SK-N-SH treated with all-trans-retinoic acid at 6 μM for 48 hours (cell line): ENCODE measurements around the gene NCMAP.

Experiments used
- ATAC-seq: fragments of 200-7000 bp; cut with Tn5 transposase; 3 replicates; pipeline ENCODE4 v1.9.1; 2020; ENCODE audit warnings: mild to moderate bottlenecking, moderate library complexity
- CREB5 ChIP-seq: fragments of 250-450 bp; sonication (Bioruptor Pico); IDR thresholded peaks from 2 replicates; pipeline ENCODE4 v1.5.1; 2020; ENCODE audit warnings: low read depth, mild to moderate bottlenecking, moderate library complexity
- CSDC2 ChIP-seq: fragments of 250-450 bp; sonication (Bioruptor Pico); IDR thresholded peaks from 2 replicates; pipeline ENCODE4 v1.5.0; 2020; ENCODE audit warnings: mild to moderate bottlenecking, moderate library complexity
- CSRNP3 ChIP-seq: fragments of 250-450 bp; sonication (Bioruptor Pico); IDR thresholded peaks from 2 replicates; pipeline ENCODE4 v1.5.1; 2021; ENCODE audit warnings: mild to moderate bottlenecking, moderate library complexity
- GLIS3 ChIP-seq: fragments of 250-450 bp; sonication (Bioruptor Pico); IDR thresholded peaks from 2 replicates; pipeline ENCODE4 v1.5.0; 2020; ENCODE audit warnings: mild to moderate bottlenecking, moderate library complexity
- ISL1 ChIP-seq: fragments of 250-450 bp; sonication (Bioruptor Pico); IDR thresholded peaks from 2 replicates; pipeline ENCODE4 v2.1.2; 2022; ENCODE audit warnings: mild to moderate bottlenecking, moderate library complexity
- OSR1 ChIP-seq: fragments of 250-450 bp; sonication (Bioruptor Pico); IDR thresholded peaks from 2 replicates; pipeline ENCODE4 v1.8.0; 2022; ENCODE audit warnings: moderate library complexity, mild to moderate bottlenecking, inconsistent platforms
- PATZ1 ChIP-seq: fragments of 250-450 bp; sonication (Bioruptor Pico); IDR thresholded peaks from 2 replicates; pipeline ENCODE4 v1.8.0; 2020; ENCODE audit warnings: mild to moderate bottlenecking, moderate library complexity, borderline replicate concordance
- POU6F1 ChIP-seq: fragments of 250-450 bp; sonication (Bioruptor Pico); IDR thresholded peaks from 2 replicates; pipeline ENCODE4 v1.8.0; 2021; ENCODE audit warnings: low read depth, mild to moderate bottlenecking, moderate library complexity, borderline replicate concordance
- PPARA ChIP-seq: fragments of 250-450 bp; sonication (Bioruptor Pico); IDR thresholded peaks from 2 replicates; pipeline ENCODE4 v1.5.0; 2020; ENCODE audit warnings: mild to moderate bottlenecking, borderline replicate concordance
- RARB ChIP-seq: fragments of 250-450 bp; sonication (Bioruptor Pico); IDR thresholded peaks from 2 replicates; pipeline ENCODE4 v1.8.0; 2021; ENCODE audit warnings: mild to moderate bottlenecking, moderate library complexity
- SNAI2 ChIP-seq: fragments of 250-450 bp; sonication (Bioruptor Pico); IDR thresholded peaks from 2 replicates; pipeline ENCODE4 v1.5.0; 2020; ENCODE audit warnings: mild to moderate bottlenecking, moderate library complexity
- TCF4 ChIP-seq: fragments of 250-450 bp; sonication (Bioruptor Pico); IDR thresholded peaks from 2 replicates; pipeline ENCODE4 v1.8.0; 2021; ENCODE audit warnings: mild to moderate bottlenecking, moderate library complexity, borderline replicate concordance
- TOX ChIP-seq: fragments of 250-450 bp; sonication (Bioruptor Pico); IDR thresholded peaks from 2 replicates; pipeline ENCODE4 v1.8.0; 2021; ENCODE audit warnings: mild to moderate bottlenecking, moderate library complexity, borderline replicate concordance
- TSHZ2 ChIP-seq: fragments of 250-450 bp; sonication (Bioruptor Pico); IDR thresholded peaks from 2 replicates; pipeline ENCODE4 v1.5.0; 2020; ENCODE audit warnings: mild to moderate bottlenecking, moderate library complexity
- ZC3H10 ChIP-seq: fragments of 250-450 bp; sonication (Bioruptor Pico); IDR thresholded peaks from 2 replicates; pipeline ENCODE4 v1.5.1; 2021; ENCODE audit warnings: mild to moderate bottlenecking, moderate library complexity
- ZFP30 ChIP-seq: fragments of 450-650 bp; formaldehyde crosslinking; IDR thresholded peaks from 2 replicates; pipeline ENCODE4 v1.5.0; 2022; ENCODE audit warnings: mild to moderate bottlenecking, moderate library complexity
- ZNF70 ChIP-seq: fragments of 450-650 bp; formaldehyde crosslinking; IDR thresholded peaks from 2 replicates; pipeline ENCODE4 v1.5.0; 2020; ENCODE audit warnings: mild to moderate bottlenecking, moderate library complexity
- ZNF8 ChIP-seq: fragments of 450-650 bp; formaldehyde crosslinking; IDR thresholded peaks from 2 replicates; pipeline ENCODE4 v1.5.0; 2020; ENCODE audit warnings: mild to moderate bottlenecking, moderate library complexity

The NCMAP gene

GRCh38 chr1:24588573-24588972, 32.7 kb downstream of the NCMAP start:
- no peak for ATAC-seq
- TF ChIP-seq ISL1 (CRISPR knock-in tag) (no peak), ZNF70 (CRISPR knock-in tag) (no peak), SNAI2 (no peak), CSRNP3 (no peak), ZFP30 (CRISPR knock-in tag) (no peak), TSHZ2 (CRISPR knock-in tag) (no peak)

- TF ChIP-seq TSHZ2 (CRISPR knock-in tag) (no peak), GLIS3 (CRISPR knock-in tag) (no peak), CREB5 (no peak), CSDC2 (CRISPR knock-in tag) (no peak), OSR1 (CRISPR knock-in tag) (no peak), ZFP30 (CRISPR knock-in tag) (no peak), CSRNP3 (no peak), SNAI2 (no peak)
- ATAC-seq, result no peak
Observed at GRCh38 chr1:24589200-24589599, 33.3 kb downstream of the NCMAP start.

- ATAC-seq, result no peak
- no peak for TF ChIP-seq ZC3H10 (CRISPR knock-in tag)
- no peak for TF ChIP-seq POU6F1
- TF ChIP-seq RARB, result no peak
- no peak for TF ChIP-seq PPARA (CRISPR knock-in tag)
- TF ChIP-seq ZNF70 (CRISPR knock-in tag), result no peak
Observed at GRCh38 chr1:24591781-24592180, 35.9 kb downstream of the NCMAP start.

- ATAC-seq, result no peak
- TF ChIP-seq TSHZ2 (CRISPR knock-in tag), result no peak
- TF ChIP-seq PPARA (CRISPR knock-in tag), result no peak
- TF ChIP-seq TCF4 (CRISPR knock-in tag), result no peak
- TF ChIP-seq PATZ1 (CRISPR knock-in tag), result no peak
- TF ChIP-seq OSR1 (CRISPR knock-in tag), result no peak
- TF ChIP-seq CREB5, result no peak
- no peak for TF ChIP-seq ZNF8 (CRISPR knock-in tag)
- no peak for TF ChIP-seq TOX
- no peak for TF ChIP-seq ZFP30 (CRISPR knock-in tag)
- TF ChIP-seq GLIS3 (CRISPR knock-in tag), result no peak
- TF ChIP-seq ZC3H10 (CRISPR knock-in tag), result no peak
Observed at GRCh38 chr1:24594328-24594598, 38.4 kb downstream of the NCMAP start.
